Caki2 (cell line): ENCODE results near the gene TFAP2D. TPM values are rescaled to one million over a fixed set of nuclear protein-coding genes. Genes with fewer than 3 reads are reported as not detected.
A peak's percentile ranks its signal among the peaks of the same experiment; 100 is the strongest.

Experiments
- DNase-seq: peaks from one replicate; pipeline ENCODE4 v3.0.0-alpha.2; 2015; ENCODE audit warnings: low read depth
- in situ Hi-C: cut with HindIII; loops from 2 replicates; pipeline ENCODE4 v1.10.0; 2016; ENCODE audit warnings: low sequenced_read_pairs, low pct_unique_long_range_greater_than_20kb, mixed read lengths
- total RNA-seq: library from RNA; depleted of rRNA; stranded (reverse); fragments of >200 nt; shearing (Covaris generic); gene quantifications from 2 replicates; pipeline ENCODE4 v1.2.3, GENCODE V29; 2014; ENCODE audit warnings: low replicate concordance

Gene TFAP2D
- total RNA-seq, 1 experiment from 2014 or later: not detected

- in situ Hi-C loops: no loop called here
- DNase-seq: no peak
Observed at GRCh38 chr6:50716899-50717509, 3.7 kb downstream of the TFAP2D start.

GRCh38 chr6:50717734-50718457 lies 4.6 kb downstream of the TFAP2D start:
- in situ Hi-C loops: no loop called here
- DNase-seq: no peak

- DNase-seq: no peak
Observed at GRCh38 chr6:50718566-50718965, 5.2 kb downstream of the TFAP2D start.

GRCh38 chr6:50720623-50721022 lies 7.3 kb downstream of the TFAP2D start:
- no peak for DNase-seq
- in situ Hi-C loops: no loop called here

More at GRCh38 chr6:50718566-50718965, 5.2 kb downstream of the TFAP2D start:
- in situ Hi-C loops: no loop called here

- in situ Hi-C loops: no loop called here
- no peak for DNase-seq
Observed at GRCh38 chr6:50721978-50722377, 8.7 kb downstream of the TFAP2D start.

- in situ Hi-C loops: no loop called here
Observed at GRCh38 chr6:50722829-50723554, 9.7 kb downstream of the TFAP2D start.

GRCh38 chr6:50724381-50725124 lies 11.2 kb downstream of the TFAP2D start:
- no peak for DNase-seq
- in situ Hi-C loops: no loop called here

More at GRCh38 chr6:50722829-50723554, 9.7 kb downstream of the TFAP2D start:
- no peak for DNase-seq

- in situ Hi-C loops: no loop called here
- no peak for DNase-seq
Observed at GRCh38 chr6:50734488-50734887, 21.2 kb downstream of the TFAP2D start.

GRCh38 chr6:50742161-50742560 lies 28.8 kb downstream of the TFAP2D start:
- no peak for DNase-seq
- in situ Hi-C loops: no loop called here

GRCh38 chr6:50744976-50745375 lies 31.6 kb downstream of the TFAP2D start:
- no peak for DNase-seq
- in situ Hi-C loops: no loop called here

- no peak for DNase-seq
- in situ Hi-C loops: no loop called here
Observed at GRCh38 chr6:50762798-50763197, 49.5 kb downstream of the TFAP2D start.

GRCh38 chr6:50778696-50779095 lies 65.4 kb downstream of the TFAP2D start:
- in situ Hi-C loops: no loop called here
- DNase-seq: no peak

- no peak for DNase-seq
- in situ Hi-C loops: no loop called here
Observed at GRCh38 chr6:50780382-50780781, 67.1 kb downstream of the TFAP2D start.

GRCh38 chr6:50785921-50786320 lies 72.6 kb downstream of the TFAP2D start:
- in situ Hi-C loops: no loop called here
- no peak for DNase-seq

- in situ Hi-C loops: no loop called here
- peak; percentile 21 for DNase-seq
Observed at GRCh38 chr6:50791900-50792508, 78.7 kb downstream of the TFAP2D start.

- in situ Hi-C loops: no loop called here
- no peak for DNase-seq
Observed at GRCh38 chr6:50792771-50793170, 79.4 kb downstream of the TFAP2D start.

GRCh38 chr6:50795574-50795973 lies 82.2 kb downstream of the TFAP2D start:
- in situ Hi-C loops: no loop called here
- DNase-seq: no peak

- in situ Hi-C loops: no loop called here
- no peak for DNase-seq
Observed at GRCh38 chr6:50804283-50804682, 91.0 kb downstream of the TFAP2D start.
